ENCODE data around the gene PARP4.
A peak's percentile ranks its signal among the peaks of the same experiment; 100 is the strongest.
"Not testable (repeated sequence)": the region's sequence is repeated elsewhere in the genome, so short reads cannot be mapped to it uniquely, and the experiment has no call there.

PARP4 gene

DNA sequence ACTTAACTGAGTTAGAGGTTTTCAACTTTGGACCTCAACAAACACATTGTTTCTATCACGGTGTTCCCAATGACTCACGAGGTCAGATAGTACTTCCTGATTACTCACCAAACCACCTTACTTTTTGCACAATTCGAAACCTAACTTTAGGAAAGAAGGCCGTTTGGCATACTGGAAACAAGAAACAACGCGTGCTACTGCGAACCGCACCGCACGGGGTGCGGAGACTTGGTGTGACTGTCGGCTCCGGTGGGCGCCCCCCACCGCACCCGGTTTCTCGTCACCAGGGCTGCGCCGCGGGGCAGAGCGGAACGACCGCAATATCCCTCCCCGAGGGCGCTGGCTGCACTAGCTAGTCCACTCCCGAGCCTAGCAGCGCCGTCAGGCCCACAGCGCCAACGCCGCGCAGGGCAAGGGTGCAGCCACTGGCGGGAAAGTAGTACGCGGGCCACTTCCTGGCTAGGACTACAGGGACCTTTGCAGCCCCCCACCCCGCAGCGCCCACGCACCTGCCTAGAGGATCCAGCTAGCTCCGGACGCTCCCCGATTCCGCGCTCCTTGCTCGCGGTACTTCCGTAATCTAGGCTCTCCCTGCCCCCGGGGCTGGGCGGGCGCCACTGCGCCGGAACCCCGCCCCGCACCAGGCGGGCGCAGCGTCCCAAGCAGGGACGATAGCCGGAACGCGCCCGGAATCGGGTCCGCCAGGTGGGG lies at the start of gene PARP4:
PARP4 (minus strand) TSS at position 582 of the 711 bp plus-strand sequence. CDS start 9,002 bp downstream, outside the sequence.
- peak; percentile 57 for DNase-seq

GRCh38 chr13:24560579-24561187 lies 48.1 kb upstream of the PARP4 start:
- DNase-seq = not testable (repeated sequence)

- not testable (repeated sequence) for DNase-seq
Measured at GRCh38 chr13:24559431-24560218, 47.0 kb upstream of the PARP4 start.

DNA sequence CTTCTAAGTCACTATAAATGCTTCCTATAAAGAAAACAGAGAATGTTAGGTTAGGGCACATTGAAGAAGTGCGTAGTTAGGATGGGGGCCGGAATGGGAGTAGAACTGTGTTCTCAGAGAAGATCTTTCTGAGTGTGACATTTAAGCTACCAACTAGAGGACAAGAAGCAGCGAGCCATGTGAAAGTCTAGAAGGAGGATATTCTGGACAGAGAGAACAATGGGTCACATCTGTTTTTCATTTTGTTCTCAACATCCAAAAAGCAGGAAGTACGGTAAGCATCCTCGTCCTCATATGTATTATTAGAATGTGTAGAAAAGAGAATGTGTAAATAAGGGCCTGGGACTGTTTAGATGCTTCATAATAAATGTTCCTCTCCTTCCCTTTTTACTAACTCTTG lies 44.5 kb upstream of the PARP4 start:
- DNase-seq = no peak

DNA sequence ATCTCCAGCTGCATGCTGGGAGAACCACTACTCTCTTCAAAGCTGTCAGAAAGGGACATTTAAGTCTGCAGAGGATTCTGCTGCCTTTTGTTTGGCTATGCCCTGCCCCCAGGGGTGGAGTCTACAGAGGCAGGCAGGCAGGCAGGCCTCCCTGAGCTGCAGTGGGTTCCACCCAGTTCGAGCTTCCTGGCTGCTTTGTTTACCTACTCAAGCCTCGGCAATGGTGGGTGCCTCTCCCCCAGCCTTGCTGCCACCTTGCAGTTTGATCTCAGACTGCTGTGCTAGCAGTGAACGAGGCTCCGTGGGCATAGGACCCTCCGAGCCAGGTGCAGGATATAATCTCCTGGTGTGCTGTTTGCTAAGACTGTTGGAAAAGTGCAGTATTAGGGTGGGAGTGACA lies 41.3 kb upstream of the PARP4 start:
- not testable (repeated sequence) for DNase-seq

- not testable (repeated sequence) for DNase-seq
Measured at GRCh38 chr13:24541476-24542352, 29.1 kb upstream of the PARP4 start.

- DNase-seq = no peak
Measured at GRCh38 chr13:24541127-24541475, 28.5 kb upstream of the PARP4 start.

DNA sequence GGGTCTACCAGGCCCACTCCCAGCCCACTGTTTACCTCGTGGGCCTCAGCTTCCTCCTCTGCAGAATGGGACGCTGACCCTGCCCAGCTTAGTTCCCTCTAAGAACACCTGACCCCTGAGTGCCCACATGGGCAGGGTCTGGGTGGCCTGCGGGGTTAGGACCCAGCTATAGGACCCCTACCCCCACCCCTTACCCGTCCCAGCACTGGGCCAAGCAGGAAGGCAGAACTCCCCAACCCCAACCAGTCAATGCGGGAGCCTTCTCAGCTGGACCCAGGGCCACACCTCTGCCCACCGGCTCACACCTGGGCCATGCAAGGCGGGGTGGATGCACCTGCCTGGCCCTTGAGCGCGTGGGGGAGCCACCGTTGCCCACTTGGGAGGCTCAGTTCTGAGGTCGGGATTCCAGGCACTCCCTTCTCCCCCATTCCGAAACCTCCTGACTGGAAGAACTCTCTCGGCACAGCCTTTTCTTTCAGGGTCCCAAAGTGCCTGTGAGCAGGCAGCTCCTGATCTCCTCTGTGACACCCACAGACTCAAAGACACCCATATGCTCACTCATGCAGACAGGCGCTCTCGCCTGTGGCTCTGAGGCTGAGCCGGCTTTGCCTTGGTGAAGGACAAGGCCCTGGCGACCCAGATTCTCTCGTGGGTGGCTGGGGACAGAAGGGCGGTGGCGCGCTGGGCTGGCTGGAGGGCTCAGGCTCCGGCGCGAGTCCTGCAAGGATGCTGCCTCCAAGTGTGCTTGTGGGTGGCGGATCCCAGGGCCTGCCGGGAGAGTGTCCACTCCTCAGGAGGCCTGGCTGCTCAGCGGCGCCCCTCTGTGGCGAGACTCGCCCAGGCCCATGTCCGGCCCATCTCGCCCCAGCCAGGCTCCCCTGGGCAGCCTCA lies 27.9 kb upstream of the PARP4 start:
- DNase-seq = no peak

- DNase-seq = no peak
Measured at GRCh38 chr13:24539500-24540165, 27.1 kb upstream of the PARP4 start.

GRCh38 chr13:24529478-24529877 lies 16.9 kb upstream of the PARP4 start:
- DNase-seq = no peak

GRCh38 chr13:24528816-24529398 lies 16.3 kb upstream of the PARP4 start:
- no peak for DNase-seq

GRCh38 chr13:24527266-24527775 lies 14.7 kb upstream of the PARP4 start:
- DNase-seq = no peak

- DNase-seq = no peak
Measured at GRCh38 chr13:24520733-24521132, 8.2 kb upstream of the PARP4 start.

DNA sequence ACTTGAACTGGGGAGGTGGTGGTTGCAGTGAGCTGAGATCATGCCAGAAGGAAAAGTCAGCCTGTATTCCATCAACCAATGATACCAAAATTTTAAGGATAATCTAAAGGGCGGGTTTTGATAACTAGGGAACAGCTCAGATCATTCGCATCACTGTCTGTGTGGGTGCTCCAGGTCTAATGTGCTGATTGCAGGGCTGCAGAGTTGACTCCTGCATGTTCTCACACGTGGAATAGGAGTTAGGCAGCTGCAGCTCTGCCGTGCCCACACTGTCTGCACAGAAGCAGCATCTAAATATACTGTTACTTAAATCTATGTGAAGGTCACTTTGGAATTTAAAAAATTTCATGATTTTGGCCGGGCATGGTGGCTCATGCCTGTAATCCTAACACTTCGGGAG lies 4.3 kb upstream of the PARP4 start:
- no peak for DNase-seq

GRCh38 chr13:24512908-24513213 lies 283 bp upstream of the PARP4 start:
- DNase-seq = no peak

DNA sequence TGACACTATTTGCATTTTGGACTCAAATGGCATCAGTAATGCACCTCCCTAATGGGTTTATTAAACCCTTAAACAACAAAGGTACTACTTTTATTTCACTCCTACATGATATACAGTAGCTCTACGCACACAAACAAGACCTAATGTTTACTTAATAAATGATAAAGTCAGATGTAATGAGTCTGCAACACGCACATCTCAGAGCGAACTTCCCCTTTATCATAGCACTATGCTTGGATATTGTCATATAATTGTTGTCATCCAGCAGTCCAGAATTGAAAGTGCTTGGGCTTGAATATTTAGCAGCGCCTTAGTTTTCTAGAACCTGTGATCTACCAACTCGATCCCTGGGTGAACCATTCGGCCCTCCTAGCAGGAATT lies 772 bp downstream of the PARP4 start:
- DNase-seq = no peak

- DNase-seq = peak; percentile 18
Measured at GRCh38 chr13:24511019-24511815, 1.4 kb downstream of the PARP4 start.

DNA sequence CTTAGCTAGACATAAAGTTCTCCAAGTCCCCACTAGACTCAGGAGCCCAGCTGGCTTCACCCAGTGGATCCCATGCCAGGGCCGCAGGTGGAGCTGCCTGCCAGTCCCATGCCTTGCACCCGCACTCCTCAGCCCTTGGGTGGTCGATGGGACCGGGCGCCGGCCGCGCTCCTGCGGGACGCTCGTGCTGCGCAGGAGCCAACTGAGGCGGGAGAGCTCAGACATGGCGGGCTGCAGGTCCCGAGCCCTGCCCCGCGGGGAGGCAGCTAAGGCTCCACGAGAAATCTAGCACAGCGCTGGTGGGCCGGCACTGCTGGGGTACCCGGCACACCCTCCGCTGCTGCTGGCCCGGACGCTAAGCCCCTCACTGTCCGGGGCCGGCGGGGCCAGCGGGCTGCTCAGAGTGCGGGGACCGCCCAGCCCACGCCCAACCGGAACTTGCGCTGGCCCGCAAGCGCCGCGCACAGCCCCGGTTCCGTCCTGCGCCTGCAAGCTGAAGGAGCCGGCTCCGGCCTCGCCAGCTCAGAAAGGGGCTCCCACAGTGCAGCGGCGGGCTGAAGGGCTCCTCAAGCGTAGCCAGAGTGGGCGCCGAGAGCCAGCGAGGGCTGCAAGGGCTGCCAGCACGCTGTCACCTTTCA lies 5.8 kb downstream of the PARP4 start:
- DNase-seq = no peak

DNA sequence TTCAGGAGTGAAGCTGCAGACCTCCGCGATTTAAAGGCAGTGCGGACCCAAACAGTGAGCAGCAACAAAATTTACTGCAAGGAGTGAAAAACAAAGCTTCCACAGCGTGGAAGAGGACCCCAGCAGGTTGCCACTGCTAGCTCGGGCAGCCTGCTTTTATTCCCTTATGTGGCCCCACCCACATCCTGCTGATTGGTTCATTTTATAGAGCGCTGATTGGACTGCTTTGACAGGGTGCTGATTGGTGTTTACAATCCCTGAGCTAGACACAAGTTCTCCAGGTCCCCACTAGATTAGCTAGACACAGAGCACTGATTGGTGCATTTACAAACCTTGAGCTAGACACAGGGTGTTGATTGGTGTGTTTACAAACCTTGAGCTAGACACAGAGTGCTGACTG lies 6.3 kb downstream of the PARP4 start:
- not testable (repeated sequence) for DNase-seq

DNA sequence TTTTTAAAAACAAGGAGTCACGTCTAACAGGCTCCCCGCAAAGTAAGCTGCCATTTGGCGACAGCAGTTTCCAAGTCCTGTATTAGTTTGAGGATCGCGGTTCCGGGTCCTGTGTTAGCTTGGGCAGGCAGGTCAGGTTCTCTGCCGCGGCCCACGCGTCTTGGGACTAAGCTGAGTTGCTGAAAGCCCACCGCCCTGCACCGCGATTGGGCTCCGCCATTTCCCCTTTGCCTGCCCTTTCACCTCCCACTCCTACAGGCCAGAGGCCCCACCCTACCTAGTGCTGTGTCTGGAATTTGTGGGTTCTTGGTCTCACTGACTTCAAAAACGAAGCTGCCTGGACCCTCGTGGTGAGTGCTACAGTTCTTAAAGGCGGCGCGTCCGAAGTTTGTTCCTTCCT lies 6.8 kb downstream of the PARP4 start:
- DNase-seq = no peak
